ENCODE results near the gene RELN.

RELN gene

GRCh38 chr7:103893350-103893749 is 96.1 kb downstream of the RELN start:
- DNase-seq (ENCODE audit: low spot score): no peak

- no peak for DNase-seq (ENCODE audit: low spot score)
These were observed 100.0 kb downstream of the RELN start for GRCh38 chr7:103889451-103889850.

- DNase-seq (ENCODE audit: low spot score): no peak
These were observed 100.8 kb downstream of the RELN start for GRCh38 chr7:103888603-103889153.

GRCh38 chr7:103887853-103888602 is 101.4 kb downstream of the RELN start:
- DNase-seq (ENCODE audit: low spot score): no peak

- no peak for DNase-seq (ENCODE audit: low spot score)
These were observed 102.4 kb downstream of the RELN start for GRCh38 chr7:103887050-103887449.

- DNase-seq (ENCODE audit: low spot score): no peak
These were observed 109.4 kb downstream of the RELN start for GRCh38 chr7:103879928-103880600.

GRCh38 chr7:103879411-103879810 is 110.0 kb downstream of the RELN start:
- DNase-seq (ENCODE audit: low spot score): no peak

GRCh38 chr7:103877565-103877964 is 111.9 kb downstream of the RELN start:
- DNase-seq (ENCODE audit: low spot score): no peak

GRCh38 chr7:103875718-103876117 is 113.7 kb downstream of the RELN start:
- no peak for DNase-seq (ENCODE audit: low spot score)

- no peak for DNase-seq (ENCODE audit: low spot score)
These were observed 118.0 kb downstream of the RELN start for GRCh38 chr7:103871473-103871872.

- DNase-seq (ENCODE audit: low spot score): no peak
These were observed 118.8 kb downstream of the RELN start for GRCh38 chr7:103870664-103871063.

- no peak for DNase-seq (ENCODE audit: low spot score)
These were observed 121.6 kb downstream of the RELN start for GRCh38 chr7:103867874-103868273.

GRCh38 chr7:103866919-103867318 is 122.5 kb downstream of the RELN start:
- no peak for DNase-seq (ENCODE audit: low spot score)

GRCh38 chr7:103865442-103865841 is 124.0 kb downstream of the RELN start:
- DNase-seq (ENCODE audit: low spot score): no peak

- DNase-seq (ENCODE audit: low spot score): no peak
These were observed 127.0 kb downstream of the RELN start for GRCh38 chr7:103862302-103863035.

GRCh38 chr7:103859709-103860108 is 129.7 kb downstream of the RELN start:
- DNase-seq (ENCODE audit: low spot score): no peak

GRCh38 chr7:103857435-103857834 is 132.0 kb downstream of the RELN start:
- DNase-seq (ENCODE audit: low spot score): no peak

- no peak for DNase-seq (ENCODE audit: low spot score)
These were observed 132.5 kb downstream of the RELN start for GRCh38 chr7:103856929-103857328.

GRCh38 chr7:103855671-103856070 is 133.8 kb downstream of the RELN start:
- no peak for DNase-seq (ENCODE audit: low spot score)

- DNase-seq (ENCODE audit: low spot score): no peak
These were observed 134.8 kb downstream of the RELN start for GRCh38 chr7:103854611-103855010.

- DNase-seq (ENCODE audit: low spot score): no peak
These were observed 138.1 kb downstream of the RELN start for GRCh38 chr7:103851357-103851756.

- no peak for DNase-seq (ENCODE audit: low spot score)
These were observed 145.6 kb downstream of the RELN start for GRCh38 chr7:103843689-103844480.
